Choroid plexus epithelial cell (primary cell): Measurements from ENCODE around the gene MCCC2.
"Not testable (repeated sequence)": the region's sequence is repeated elsewhere in the genome, so short reads cannot be mapped to it uniquely, and the experiment has no call there.

ENCODE experiments used
- DNase-seq: peaks from one replicate; pipeline ENCODE4 v3.0.0-alpha.2; 2010; ENCODE audit warnings: low read depth
- H3K4me3 ChIP-seq: 2 replicates; pipeline ENCODE4 v1.5.1; 2011; ENCODE audit warnings: low read depth, mild to moderate bottlenecking, control low read depth, low read length, moderate library complexity
- TF ChIP-seq, protein P1 (sequence below): conservative IDR thresholded peaks from 2 replicates; pipeline ENCODE4 v1.5.1; 2011; ENCODE audit warnings: low read depth, mild to moderate bottlenecking, control low read depth, inconsistent platforms, low read length, moderate library complexity

MCCC2 gene

DNA sequence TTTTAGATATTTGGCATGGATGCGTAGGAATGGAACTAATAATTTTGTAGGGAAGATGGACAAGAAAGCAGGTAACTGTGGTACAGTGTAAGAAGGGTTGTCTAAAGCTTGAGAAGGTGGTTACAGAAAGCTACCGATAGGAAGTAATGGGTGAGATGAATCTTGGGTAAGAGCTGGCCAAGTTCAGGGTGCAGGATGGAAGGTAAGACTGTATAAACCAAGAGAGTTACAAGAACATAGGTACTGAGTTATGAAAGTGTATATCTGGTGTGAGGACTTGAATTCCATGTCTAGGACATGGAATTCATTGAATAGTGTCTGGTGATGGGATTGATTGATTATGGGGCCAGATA, 1.4 kb downstream of the MCCC2 start:
- no peak overlapping the region for H3K4me3 ChIP-seq
- TF ChIP-seq, protein P1, sequence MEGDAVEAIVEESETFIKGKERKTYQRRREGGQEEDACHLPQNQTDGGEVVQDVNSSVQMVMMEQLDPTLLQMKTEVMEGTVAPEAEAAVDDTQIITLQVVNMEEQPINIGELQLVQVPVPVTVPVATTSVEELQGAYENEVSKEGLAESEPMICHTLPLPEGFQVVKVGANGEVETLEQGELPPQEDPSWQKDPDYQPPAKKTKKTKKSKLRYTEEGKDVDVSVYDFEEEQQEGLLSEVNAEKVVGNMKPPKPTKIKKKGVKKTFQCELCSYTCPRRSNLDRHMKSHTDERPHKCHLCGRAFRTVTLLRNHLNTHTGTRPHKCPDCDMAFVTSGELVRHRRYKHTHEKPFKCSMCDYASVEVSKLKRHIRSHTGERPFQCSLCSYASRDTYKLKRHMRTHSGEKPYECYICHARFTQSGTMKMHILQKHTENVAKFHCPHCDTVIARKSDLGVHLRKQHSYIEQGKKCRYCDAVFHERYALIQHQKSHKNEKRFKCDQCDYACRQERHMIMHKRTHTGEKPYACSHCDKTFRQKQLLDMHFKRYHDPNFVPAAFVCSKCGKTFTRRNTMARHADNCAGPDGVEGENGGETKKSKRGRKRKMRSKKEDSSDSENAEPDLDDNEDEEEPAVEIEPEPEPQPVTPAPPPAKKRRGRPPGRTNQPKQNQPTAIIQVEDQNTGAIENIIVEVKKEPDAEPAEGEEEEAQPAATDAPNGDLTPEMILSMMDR = no peak
- DNase-seq = no peak

- TF ChIP-seq, protein P1 = no peak
- no peak for DNase-seq
- no peak overlapping the region for H3K4me3 ChIP-seq
Observed at GRCh38 chr5:71589903-71590302, 2.8 kb downstream of the MCCC2 start.

GRCh38 chr5:71591100-71591499, 4.0 kb downstream of the MCCC2 start:
- H3K4me3 ChIP-seq = no peak overlapping the region
- TF ChIP-seq, protein P1 = no peak
- DNase-seq = no peak

GRCh38 chr5:71596169-71596568, 9.0 kb downstream of the MCCC2 start:
- peak; percentile 29 for DNase-seq
- TF ChIP-seq, protein P1 = no peak
- H3K4me3 ChIP-seq = no peak overlapping the region

DNA sequence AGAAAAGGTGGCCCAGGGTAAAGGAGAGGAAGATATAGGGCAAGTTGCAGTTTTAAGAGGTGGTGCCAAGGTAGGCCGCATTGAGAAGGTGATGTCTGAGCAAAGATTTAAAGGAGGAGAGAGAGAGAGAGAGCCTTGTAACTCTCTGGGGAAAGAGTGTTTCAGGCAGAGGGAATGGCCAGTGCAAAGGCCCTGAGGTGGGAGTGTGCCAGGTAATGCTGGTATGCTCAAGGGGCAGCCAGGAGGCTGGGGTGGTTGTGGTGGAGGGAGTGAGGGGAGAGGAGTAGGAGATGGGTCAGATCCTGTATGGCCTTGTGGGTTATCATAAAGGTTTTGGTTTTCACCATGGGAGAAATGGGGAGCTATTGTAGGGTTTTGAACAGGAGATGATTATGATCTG, 9.9 kb downstream of the MCCC2 start:
- no peak for DNase-seq
- TF ChIP-seq, protein P1 = no peak
- H3K4me3 ChIP-seq = no peak overlapping the region

- TF ChIP-seq, protein P1 = no peak
- DNase-seq = peak; percentile 14
- no peak overlapping the region for H3K4me3 ChIP-seq
Observed at GRCh38 chr5:71600783-71601182, 13.6 kb downstream of the MCCC2 start.

- DNase-seq = peak; percentile 98
- TF ChIP-seq, protein P1 = peak; percentile 77
- H3K4me3 ChIP-seq = no peak overlapping the region
Observed at GRCh38 chr5:71601222-71602026, 14.3 kb downstream of the MCCC2 start.

DNA sequence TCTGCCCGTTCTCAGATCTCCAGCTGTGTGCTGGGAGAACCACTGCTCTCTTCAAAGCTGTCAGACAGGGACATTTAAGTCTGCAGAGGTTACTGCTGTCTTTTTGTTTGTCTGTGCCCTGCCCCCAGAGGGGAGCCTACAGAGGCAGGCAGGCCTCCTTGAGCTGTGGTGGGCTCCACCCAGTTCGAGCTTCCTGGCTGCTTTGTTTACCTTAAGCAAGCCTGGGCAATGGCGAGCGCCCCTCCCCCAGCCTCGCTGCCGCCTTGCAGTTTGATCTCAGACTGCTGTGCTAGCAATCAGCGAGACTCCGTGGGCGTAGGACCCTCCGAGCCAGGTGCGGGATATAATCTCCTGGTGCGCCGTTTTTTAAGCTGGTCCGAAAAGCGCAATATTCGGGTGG, 22.8 kb downstream of the MCCC2 start:
- H3K4me3 ChIP-seq, DNase-seq: not testable (repeated sequence)
